HCT116 (cell line): Measurements from ENCODE around the gene CCT8. TPM values are rescaled to one million over a fixed set of nuclear protein-coding genes. Genes with fewer than 3 reads are reported as not detected.

Experiments used
- ATAC-seq: fragments of 200-7000 bp; cut with Tn5 transposase; 2 replicates; pipeline ENCODE4 v1.9.1; 2020; ENCODE audit warnings: mild to moderate bottlenecking, moderate library complexity
- BruUV-seq: library from RNA; stranded (reverse); fragments of 400-500 nt; replicated peaks from 2 replicates; lab custom pipeline; 2021; lab: Mats Ljungman, UMichigan
- CTCF ChIA-PET: fragments of 300-600 bp; sonication (Branson Sonifier 250); formaldehyde crosslinking; loops from one replicate; lab custom pipeline; 2021; ENCODE audit warnings: antibody characterized with exemption; lab: Charles Lee
- POLR2A ChIA-PET: fragments of 300-600, 350-600 bp; sonication (Branson Sonifier 250); formaldehyde crosslinking; loops from one replicate; lab custom pipeline; 2021; ENCODE audit warnings: antibody characterized with exemption; lab: Charles Lee
- RAD21 ChIA-PET, 2 experiments: fragments of 300-600 bp; sonication (Branson Sonifier 250); formaldehyde crosslinking; loops; one replicate each; lab custom pipeline; 2023; ENCODE audit warnings: low total read pairs in 2 of 2; ENCODE audit not compliant: uncharacterized antibody in 2 of 2, unreplicated experiment in 2 of 2, low non-redundant PET in 1 of 2; lab: Charles Lee
- DNase-seq: peaks from one replicate; pipeline ENCODE4 v3.0.0-alpha.2; 2010; ENCODE audit warnings: low read depth, low spot score
- H2AFZ ChIP-seq: fragments of 200-600 bp; shearing (Covaris generic), sonication (generic); 2 replicates; pipeline ENCODE4 v1.6.1; 2017; ENCODE audit warnings: low read depth, mixed run types, mixed read lengths, antibody characterized with exemption, low read length; ENCODE audit not compliant: poor library complexity, severe bottlenecking
- H3K27ac ChIP-seq: 2 replicates; pipeline ENCODE4 v1.5.1; 2012; ENCODE audit warnings: low read depth, low read length
- H3K27me3 ChIP-seq: fragments of 200-600 bp; sonication (generic); 2 replicates; pipeline ENCODE4 v1.6.1; 2016; ENCODE audit warnings: mixed run types, low read length, mixed read lengths; ENCODE audit not compliant: insufficient read depth
- H3K36me3 ChIP-seq, 2 experiments: fragments of 200-500 bp in 1 of 2; fragments of 200-600 bp in 1 of 2; sonication (Bioruptor generic) in 1 of 2; sonication (generic) in 1 of 2; 2 replicates each; pipeline versions ENCODE4 v1.5.1 to v1.6.1; 2014 to 2016; ENCODE audit warnings: low read length in 2 of 2, inconsistent platforms in 1 of 2, mixed read lengths in 1 of 2, mixed run types in 1 of 2; ENCODE audit not compliant: insufficient read depth in 2 of 2, control insufficient read depth in 1 of 2
- H3K4me1 ChIP-seq, 2 experiments: fragments of 200-600 bp in 1 of 2; sonication (generic) in 1 of 2; 2 replicates each; pipeline versions ENCODE4 v1.5.1 to v1.6.1; 2012 to 2017; ENCODE audit warnings: low read length in 2 of 2, inconsistent platforms in 1 of 2, mild to moderate bottlenecking in 1 of 2, mixed read lengths in 1 of 2, mixed run types in 1 of 2, moderate library complexity in 1 of 2; ENCODE audit not compliant: insufficient read depth in 2 of 2, control insufficient read depth in 1 of 2
- H3K4me2 ChIP-seq: fragments of 200-600 bp; sonication (generic); 2 replicates; pipeline ENCODE4 v1.6.1; 2017; ENCODE audit warnings: mixed run types, low read length, mixed read lengths
- H3K4me3 ChIP-seq, 2 experiments: fragments of 200-600 bp in 1 of 2; sonication (generic) in 1 of 2; replicated peaks in 1 of 2; 2 replicates each; pipeline ENCODE4 v1.5.1; 2011 to 2016; ENCODE audit warnings: low read length in 2 of 2, control low read depth in 1 of 2, low read depth in 1 of 2, mild to moderate bottlenecking in 1 of 2, mixed read lengths in 1 of 2, mixed run types in 1 of 2
- H3K79me2 ChIP-seq: fragments of 200-600 bp; sonication (generic); 2 replicates; pipeline ENCODE4 v1.6.1; 2017; ENCODE audit warnings: mild to moderate bottlenecking, mixed run types, low read length, moderate library complexity, mixed read lengths; ENCODE audit not compliant: insufficient read depth
- H3K9ac ChIP-seq: fragments of 200-600 bp; sonication (generic); 2 replicates; pipeline ENCODE4 v1.6.1; 2016; ENCODE audit warnings: low read length, mixed read lengths
- H3K9me2 ChIP-seq: fragments of 200-600 bp; sonication (generic), shearing (Covaris generic); 2 replicates; pipeline ENCODE4 v1.6.1; 2017; ENCODE audit warnings: mixed run types, mild to moderate bottlenecking, moderate library complexity; ENCODE audit not compliant: insufficient read depth
- H3K9me3 ChIP-seq, 2 experiments: fragments of 200-500 bp in 1 of 2; fragments of 200-600 bp in 1 of 2; sonication (Bioruptor generic) in 1 of 2; sonication (generic) in 1 of 2; 2 replicates each; pipeline ENCODE4 v1.6.1; 2014 to 2017; ENCODE audit warnings: low read length in 2 of 2, mixed read lengths in 2 of 2, inconsistent platforms in 1 of 2, low read depth in 1 of 2, mild to moderate bottlenecking in 1 of 2, mixed run types in 1 of 2, moderate library complexity in 1 of 2; ENCODE audit not compliant: control insufficient read depth in 1 of 2, insufficient read depth in 1 of 2
- H4K20me1 ChIP-seq: fragments of 200-600 bp; sonication (generic), shearing (Covaris generic); 2 replicates; pipeline ENCODE4 v1.6.1; 2017; ENCODE audit warnings: mixed run types, mild to moderate bottlenecking, moderate library complexity; ENCODE audit not compliant: insufficient read depth
- ATF3 ChIP-seq: IDR thresholded peaks from 2 replicates; pipeline ENCODE4 v1.6.1; 2012
- CBX3 ChIP-seq: IDR thresholded peaks from 2 replicates; pipeline ENCODE4 v1.6.1; 2012; ENCODE audit warnings: low read depth
- CEBPB ChIP-seq: IDR thresholded peaks from 2 replicates; pipeline ENCODE4 v1.6.1; 2012; ENCODE audit warnings: low read depth
- CTCF ChIP-seq, 3 experiments: fragments of 200-600 bp in 1 of 3; sonication (generic) in 1 of 3; IDR thresholded peaks in 2 of 3; conservative IDR thresholded peaks in 1 of 3; 2 replicates each; pipeline ENCODE4 v1.5.1; 2012 to 2017; ENCODE audit warnings: low read depth in 2 of 3, low read length in 2 of 3, antibody characterized with exemption in 1 of 3, borderline replicate concordance in 1 of 3, control low read depth in 1 of 3, mild to moderate bottlenecking in 1 of 3, mixed read lengths in 1 of 3, mixed run types in 1 of 3, moderate library complexity in 1 of 3; ENCODE audit not compliant: insufficient read depth in 1 of 3
- EGR1 ChIP-seq: IDR thresholded peaks from 2 replicates; pipeline ENCODE4 v1.6.1; 2012; ENCODE audit warnings: low read depth
- ELF1 ChIP-seq: IDR thresholded peaks from 2 replicates; pipeline ENCODE4 v1.6.1; 2012; ENCODE audit warnings: low read depth, borderline replicate concordance
- FOSL1 ChIP-seq: IDR thresholded peaks from 2 replicates; pipeline ENCODE4 v1.6.1; 2012; ENCODE audit warnings: low read depth
- MAX ChIP-seq: IDR thresholded peaks from 2 replicates; pipeline ENCODE4 v1.6.1; 2012
- RAD21 ChIP-seq: IDR thresholded peaks from 2 replicates; pipeline ENCODE4 v1.6.1; 2012; ENCODE audit warnings: low read depth, mild to moderate bottlenecking
- SIN3A ChIP-seq: IDR thresholded peaks from 2 replicates; pipeline ENCODE4 v1.6.1; 2012; ENCODE audit warnings: low read depth
- SRF ChIP-seq: IDR thresholded peaks from 2 replicates; pipeline ENCODE4 v1.6.1; 2012; ENCODE audit warnings: low read depth
- TCF7L2 ChIP-seq: IDR thresholded peaks from 2 replicates; pipeline ENCODE4 v1.7.0; 2011; ENCODE audit warnings: borderline replicate concordance, inconsistent platforms; ENCODE audit not compliant: insufficient read depth, insufficient read length; ENCODE audit errors: extremely low read depth
- YY1 ChIP-seq: IDR thresholded peaks from 2 replicates; pipeline ENCODE4 v1.6.1; 2011; ENCODE audit warnings: low read length, low read depth, moderate library complexity, mild to moderate bottlenecking; ENCODE audit not compliant: insufficient replicate concordance; ENCODE audit errors: extremely low read depth
- ZBTB33 ChIP-seq: IDR thresholded peaks from 2 replicates; pipeline ENCODE4 v1.6.1; 2011; ENCODE audit warnings: mild to moderate bottlenecking, low read length, moderate library complexity; ENCODE audit not compliant: insufficient replicate concordance; ENCODE audit errors: extremely low read depth
- ZNF274 ChIP-seq: fragments of 200-500 bp; sonication (Bioruptor generic); IDR thresholded peaks from 2 replicates; pipeline ENCODE4 v1.6.1; 2014; ENCODE audit warnings: mild to moderate bottlenecking, low read depth, low read length, inconsistent platforms
- intact Hi-C: fragments of 100-400 bp; cut with micrococcal nuclease; formaldehyde crosslinking; loops from 2 replicates; pipeline ENCODE4 v1.10.0; 2022
- total RNA-seq: library from RNA; stranded (reverse); gene quantifications from one replicate; pipeline ENCODE4 v1.2.1, GENCODE V29; 2021; ENCODE audit not compliant: unreplicated experiment

Gene CCT8
- total RNA-seq, 1 experiment from 2014 or later, result 355 TPM

- no peaks in the 10 kb centered on the region for H4K20me1 ChIP-seq
- DNase-seq (no peak), ATAC-seq (no peak)
- no peak overlapping the region for H3K9ac ChIP-seq
- H3K79me2 ChIP-seq, result no peaks in the 10 kb centered on the region
- no peak overlapping the region for H2AFZ ChIP-seq
- H3K27ac ChIP-seq, result no peak overlapping the region
- RAD21 ChIA-PET, result no interaction called here
- BruUV-seq, result no TSS peak
- POLR2A ChIA-PET, result no interaction called here
- no peak overlapping the region for H3K4me2 ChIP-seq
- intact Hi-C loops, result no loop called here
- no peaks in the 10 kb centered on the region for H3K27me3 ChIP-seq
- no peak for TF ChIP-seq ELF1
- TF ChIP-seq ATF3, result no peak
- TF ChIP-seq YY1, result no peak
- TF ChIP-seq CEBPB, result no peak
- no peak for TF ChIP-seq ZNF274
- no peak for TF ChIP-seq FOSL1
- no peaks in the 10 kb centered on the region for H3K36me3 ChIP-seq
- H3K9me3 ChIP-seq, result no peaks in the 10 kb centered on the region
- peaks cover 0 to 6% of the 10 kb centered on the region in 2 experiments; a peak in 1 of 4 replicates for H3K4me1 ChIP-seq
- CTCF ChIA-PET, result no interaction called here
- H3K4me3 ChIP-seq, result no peak overlapping the region
- no peaks in the 10 kb centered on the region for H3K9me2 ChIP-seq
Observed at GRCh38 chr21:29102791-29103257, 29.4 kb upstream of the CCT8 start.

- Histone ChIP-seq H3K36me3 (no peaks in the 10 kb centered on the region), H3K4me3 (no peak overlapping the region), H3K27me3 (no peaks in the 10 kb centered on the region), H3K9ac (no peak overlapping the region), H3K79me2 (no peaks in the 10 kb centered on the region), H3K27ac (no peak overlapping the region), H3K4me1 (no peaks in the 10 kb centered on the region), H4K20me1 (no peaks in the 10 kb centered on the region), H3K9me3 (no peaks in the 10 kb centered on the region), H2AFZ (no peak overlapping the region), H3K4me2 (no peak overlapping the region), H3K9me2 (no peaks in the 10 kb centered on the region)
- no peak for ATAC-seq
- no peak for DNase-seq
- POLR2A ChIA-PET, result no interaction called here
- RAD21 ChIA-PET, result no interaction called here
- no TSS peak for BruUV-seq
- CTCF ChIA-PET, result interaction anchor here (0.7 kb wide), 1 partner anchor 8 kb away, joined by 3 read pairs; no protein-coding TSS in a partner anchor
- intact Hi-C loops, result loop anchor here (10.0 kb wide), 1 partner anchor 247 kb away; no protein-coding TSS in a partner anchor
- no peak for TF ChIP-seq CTCF (IDR thresholded peaks at IDR 0.05 in 2 of 3, conservative IDR thresholded peaks at IDR 0.05 in 1 of 3; ENCODE audit: borderline replicate concordance in 1 of 3, insufficient read depth in 1 of 3, low read depth in 2 of 3, low read length in 2 of 3)
- TF ChIP-seq TCF7L2, result no peak
- TF ChIP-seq SRF, result no peak
- TF ChIP-seq CBX3, result no peak
- no peak for TF ChIP-seq SIN3A
- no peak for TF ChIP-seq CEBPB
- no peak for TF ChIP-seq EGR1
- no peak for TF ChIP-seq YY1
- TF ChIP-seq ATF3, result no peak
- no peak for TF ChIP-seq ZBTB33
- no peak for TF ChIP-seq RAD21
- TF ChIP-seq ELF1, result no peak
- TF ChIP-seq MAX, result no peak
- TF ChIP-seq FOSL1, result no peak
Observed at GRCh38 chr21:29098156-29098555, 24.7 kb upstream of the CCT8 start.
